ENCODE measurements around the gene QRICH1. TPM values are rescaled to one million over a fixed set of nuclear protein-coding genes. Genes with fewer than 3 reads are reported as not detected.

Gene QRICH1
- total and polyA plus RNA-seq, 2 of the 13 experiments (the other 11 are each of a cell fraction or from before 2014, with no cell fraction given) = 52.6 to 102 TPM

- TF ChIP-seq MEIS2 (CRISPR knock-in tag; IDR thresholded peaks at IDR 0.05) (peak; percentile 72; the same call in 1 of the 2 replicates), ZKSCAN8 (CRISPR knock-in tag; IDR thresholded peaks at IDR 0.05; ENCODE audit: borderline replicate concordance) (no peak; the same call in 1 of the 2 replicates), JARID2 (CRISPR knock-in tag; IDR thresholded peaks at IDR 0.05; ENCODE audit: insufficient replicate concordance) (no peak), ZNF841 (CRISPR knock-in tag; IDR thresholded peaks at IDR 0.05; ENCODE audit: borderline replicate concordance) (no peak), ZNF792 (CRISPR knock-in tag; IDR thresholded peaks at IDR 0.05) (no peak; the same call in 1 of the 2 replicates), ZNF317 (CRISPR knock-in tag; IDR thresholded peaks at IDR 0.05) (peak; percentile 85), ZNF326 (CRISPR knock-in tag; IDR thresholded peaks at IDR 0.05; ENCODE audit: borderline replicate concordance) (no peak), ZNF580 (CRISPR knock-in tag; IDR thresholded peaks at IDR 0.05; ENCODE audit: borderline replicate concordance, low read depth) (peak; percentile 85; the same call in 1 of the 2 replicates), ZNF576 (CRISPR knock-in tag; IDR thresholded peaks at IDR 0.05) (peak; percentile 87), ETS1 (CRISPR knock-in tag; IDR thresholded peaks at IDR 0.05) (peak; percentile 81; the same call in 1 of the 2 replicates), U2AF2 (IDR thresholded peaks at IDR 0.05; ENCODE audit: low read depth, low read length) (no peak), MTF2 (CRISPR knock-in tag; IDR thresholded peaks at IDR 0.05; ENCODE audit: borderline replicate concordance) (no peak), ZNF781 (CRISPR knock-in tag; IDR thresholded peaks at IDR 0.05; ENCODE audit: borderline replicate concordance, not compliant biosample characterization) (no peak), PRDM15 (CRISPR knock-in tag; IDR thresholded peaks at IDR 0.05) (peak; percentile 66; the same call in 1 of the 2 replicates), ZNF512 (CRISPR knock-in tag; IDR thresholded peaks at IDR 0.05) (no peak), ONECUT2 (CRISPR knock-in tag; IDR thresholded peaks at IDR 0.05) (0 out of 2 replicates have a peak, but pooled peaks have one; percentile 33), ZBTB2 (CRISPR knock-in tag; IDR thresholded peaks at IDR 0.05; ENCODE audit: low read depth) (peak; percentile 93), ZNF160 (CRISPR knock-in tag; IDR thresholded peaks at IDR 0.05) (0 out of 2 replicates have a peak, but pooled peaks have one; percentile 52), FOXJ3 (CRISPR knock-in tag; IDR thresholded peaks at IDR 0.05; ENCODE audit: borderline replicate concordance) (peak; percentile 7; the same call in 1 of the 2 replicates)
These were observed 71.8 kb downstream of the QRICH1 start, which contains the start of gene NDUFAF3 (continued) for GRCh38 chr3:49021813-49022687.

Measured in HepG2 (cell line).